ENCODE data around the gene SERPINB3. TPM values are rescaled to one million over a fixed set of nuclear protein-coding genes. Genes with fewer than 3 reads are reported as not detected.

SERPINB3 gene
- total and polyA plus RNA-seq, 3 experiments from 2014 or later = not detected

DNA sequence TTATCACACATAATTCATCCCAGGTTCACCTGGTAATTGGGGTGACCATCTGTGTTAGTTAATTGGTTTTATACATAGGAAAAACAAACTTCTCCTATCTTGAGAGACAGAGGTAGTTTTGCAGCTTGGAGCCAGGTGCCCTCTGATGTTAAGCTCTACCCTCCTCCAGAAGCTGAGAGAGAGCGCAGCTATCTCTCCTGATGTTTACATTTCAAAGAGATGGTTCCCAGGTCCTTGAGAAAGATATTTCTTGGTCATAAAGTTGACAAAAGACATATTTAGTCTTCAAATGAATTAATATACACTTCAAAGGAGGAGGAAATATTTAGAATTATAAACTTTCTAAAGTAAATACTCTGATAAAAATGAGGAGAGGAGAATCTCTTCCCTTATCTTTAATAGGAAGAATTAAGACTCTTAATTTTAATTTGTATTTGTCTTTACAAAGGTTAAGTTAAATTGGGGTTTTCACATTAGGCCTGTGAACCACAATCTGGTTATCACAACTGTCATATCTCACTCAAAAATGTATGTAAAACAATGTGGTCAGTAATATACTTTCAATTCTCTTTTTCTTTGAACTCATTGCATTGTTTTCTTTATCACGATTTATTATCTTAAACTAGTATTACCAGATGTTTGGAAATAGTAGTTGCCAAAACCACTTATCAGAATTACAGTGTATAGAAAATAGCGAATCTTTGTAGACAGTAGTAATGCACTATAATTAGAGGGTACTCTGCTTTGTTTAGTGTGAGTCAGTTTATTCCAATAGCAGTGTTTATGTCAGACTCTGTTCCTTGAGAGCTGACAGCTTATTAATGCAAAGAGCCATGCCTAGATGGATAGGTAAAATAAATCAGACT, 44.4 kb downstream of the SERPINB3 start:
- H3K27me3 ChIP-seq (ENCODE audit: insufficient read depth, low read length, poor library complexity, severe bottlenecking) = no peaks in the 10 kb centered on the region
- ChIA-PET POLR2A (no interaction called here), CTCF (no interaction called here)
- Mint-ChIP-seq H3K4me3 (no peak overlapping the region), H3K9me3 (peaks cover 0 to 5% (median 1%) of the 10 kb centered on the region in 5 donors), H3K27ac (no peak overlapping the region), H3K27me3 (peaks cover 4 to 11% of the 10 kb centered on the region in 2 donors), H3K4me1 (no peaks in the 10 kb centered on the region), H3K36me3 (no peaks in the 10 kb centered on the region)
- no peak overlapping the region for H3K27ac ChIP-seq (ENCODE audit: low read depth, low read length)
- no peak for DNase-seq
- no peaks in the 10 kb centered on the region for H3K9me3 ChIP-seq (ENCODE audit: low read length)
- H3K4me3 ChIP-seq (ENCODE audit: low read length) = no peak overlapping the region
- H3K4me1 ChIP-seq (ENCODE audit: insufficient read depth, low read length) = no peaks in the 10 kb centered on the region
- no peaks in the 10 kb centered on the region for H3K36me3 ChIP-seq (ENCODE audit: insufficient read depth, low read length)

DNA sequence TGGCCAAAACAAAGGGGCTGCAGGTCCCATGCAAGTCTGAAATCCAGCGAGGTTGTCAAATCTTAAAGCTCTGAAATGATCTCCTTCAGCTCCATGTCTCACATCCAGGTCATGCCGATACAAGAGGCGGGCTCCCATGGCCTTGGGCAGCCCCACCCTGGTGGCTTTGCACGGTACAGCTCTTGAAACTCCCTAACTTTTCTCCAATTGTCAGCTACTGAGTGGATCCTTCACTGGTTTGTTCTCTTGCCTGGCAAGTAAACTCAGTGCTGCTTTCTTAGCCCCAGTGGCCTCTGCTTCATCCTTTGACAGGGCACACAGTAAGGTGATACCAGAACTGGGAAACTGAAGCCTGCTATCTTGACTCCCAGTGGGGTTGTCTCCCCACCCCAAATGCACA, 48.3 kb downstream of the SERPINB3 start:
- no peak for DNase-seq
- H3K4me3 Mint-ChIP-seq = no peak overlapping the region
- H3K27me3 Mint-ChIP-seq = peaks cover 5 to 11% of the 10 kb centered on the region in 2 donors
- H3K36me3 ChIP-seq (ENCODE audit: insufficient read depth, low read length) = no peaks in the 10 kb centered on the region
- no peak overlapping the region for H3K27ac ChIP-seq (ENCODE audit: low read depth, low read length)
- H3K36me3 Mint-ChIP-seq = no peaks in the 10 kb centered on the region
- ChIA-PET CTCF (no interaction called here), POLR2A (no interaction called here)
- H3K4me1 ChIP-seq (ENCODE audit: insufficient read depth, low read length) = no peaks in the 10 kb centered on the region
- H3K27me3 ChIP-seq (ENCODE audit: insufficient read depth, low read length, poor library complexity, severe bottlenecking) = no peaks in the 10 kb centered on the region
- H3K9me3 Mint-ChIP-seq = peaks cover 0 to 1% (median 0%) of the 10 kb centered on the region in 5 donors
- H3K9me3 ChIP-seq (ENCODE audit: low read length) = no peaks in the 10 kb centered on the region
- H3K4me1 Mint-ChIP-seq = no peaks in the 10 kb centered on the region
- H3K4me3 ChIP-seq (ENCODE audit: low read length) = no peak overlapping the region
- H3K27ac Mint-ChIP-seq = no peak overlapping the region

GRCh38 chr18:63606526-63606925, 55.2 kb downstream of the SERPINB3 start:
- Mint-ChIP-seq H3K36me3 (no peaks in the 10 kb centered on the region), H3K4me1 (no peaks in the 10 kb centered on the region), H3K9me3 (peaks cover 0 to 2% (median 0%) of the 10 kb centered on the region in 5 donors), H3K27me3 (peaks cover 3 to 6% of the 10 kb centered on the region in 2 donors), H3K27ac (no peak overlapping the region), H3K4me3 (no peak overlapping the region)
- H3K27ac ChIP-seq (ENCODE audit: low read depth, low read length) = no peak overlapping the region
- no peaks in the 10 kb centered on the region for H3K4me1 ChIP-seq (ENCODE audit: insufficient read depth, low read length)
- H3K36me3 ChIP-seq (ENCODE audit: insufficient read depth, low read length) = no peaks in the 10 kb centered on the region
- POLR2A ChIA-PET = no interaction called here
- no peaks in the 10 kb centered on the region for H3K27me3 ChIP-seq (ENCODE audit: insufficient read depth, low read length, poor library complexity, severe bottlenecking)
- H3K4me3 ChIP-seq (ENCODE audit: low read length) = no peak overlapping the region
- no peaks in the 10 kb centered on the region for H3K9me3 ChIP-seq (ENCODE audit: low read length)
- CTCF ChIA-PET = no interaction called here
- no peak for DNase-seq

Other genes with a start within 250 kb of the SERPINB3 start
- 10 to 100 TPM; 60.8 to 61.9 TPM for gene VPS4B, start 239.4 kb downstream of the SERPINB3 start, total RNA-seq
- 74.5 TPM for gene VPS4B, start 239.4 kb downstream of the SERPINB3 start, polyA plus RNA-seq
- gene SERPINB5, start 184.9 kb downstream of the SERPINB3 start, total RNA-seq = not detected
- gene SERPINB5, start 184.9 kb downstream of the SERPINB3 start, polyA plus RNA-seq = not detected
- gene SERPINB12, start 119.5 kb downstream of the SERPINB3 start, total RNA-seq = not detected
- gene SERPINB12, start 119.5 kb downstream of the SERPINB3 start, polyA plus RNA-seq = not detected
- not detected for gene SERPINB13, start 74.5 kb downstream of the SERPINB3 start, total RNA-seq
- not detected for gene SERPINB13, start 74.5 kb downstream of the SERPINB3 start, polyA plus RNA-seq
- not detected for gene SERPINB4, start 17.6 kb downstream of the SERPINB3 start, total RNA-seq
- not detected for gene SERPINB4, start 17.6 kb downstream of the SERPINB3 start, polyA plus RNA-seq
- gene SERPINB11, start 41.1 kb upstream of the SERPINB3 start, total RNA-seq = not detected
- not detected for gene SERPINB11, start 41.1 kb upstream of the SERPINB3 start, polyA plus RNA-seq
- gene SERPINB7, start 113.5 kb upstream of the SERPINB3 start, total RNA-seq = not detected
- not detected for gene SERPINB7, start 113.5 kb upstream of the SERPINB3 start, polyA plus RNA-seq
- gene SERPINB2, start 225.8 kb upstream of the SERPINB3 start, total RNA-seq = 1 to 10 TPM; 1.2 to 1.7 TPM
- not detected for gene SERPINB2, start 225.8 kb upstream of the SERPINB3 start, polyA plus RNA-seq
- gene SERPINB10, start 246.1 kb upstream of the SERPINB3 start, total RNA-seq = not detected
- not detected for gene SERPINB10, start 246.1 kb upstream of the SERPINB3 start, polyA plus RNA-seq